ENCODE data around the gene SLC44A5. TPM values are rescaled to one million over a fixed set of nuclear protein-coding genes. Genes with fewer than 3 reads are reported as not detected.

The SLC44A5 gene
- total and polyA plus RNA-seq, 10 of the 15 experiments (the other 5 are each of a cell fraction or from before 2014, with no cell fraction given): 0.04 to 1.3 TPM; not detected in 8

DNA sequence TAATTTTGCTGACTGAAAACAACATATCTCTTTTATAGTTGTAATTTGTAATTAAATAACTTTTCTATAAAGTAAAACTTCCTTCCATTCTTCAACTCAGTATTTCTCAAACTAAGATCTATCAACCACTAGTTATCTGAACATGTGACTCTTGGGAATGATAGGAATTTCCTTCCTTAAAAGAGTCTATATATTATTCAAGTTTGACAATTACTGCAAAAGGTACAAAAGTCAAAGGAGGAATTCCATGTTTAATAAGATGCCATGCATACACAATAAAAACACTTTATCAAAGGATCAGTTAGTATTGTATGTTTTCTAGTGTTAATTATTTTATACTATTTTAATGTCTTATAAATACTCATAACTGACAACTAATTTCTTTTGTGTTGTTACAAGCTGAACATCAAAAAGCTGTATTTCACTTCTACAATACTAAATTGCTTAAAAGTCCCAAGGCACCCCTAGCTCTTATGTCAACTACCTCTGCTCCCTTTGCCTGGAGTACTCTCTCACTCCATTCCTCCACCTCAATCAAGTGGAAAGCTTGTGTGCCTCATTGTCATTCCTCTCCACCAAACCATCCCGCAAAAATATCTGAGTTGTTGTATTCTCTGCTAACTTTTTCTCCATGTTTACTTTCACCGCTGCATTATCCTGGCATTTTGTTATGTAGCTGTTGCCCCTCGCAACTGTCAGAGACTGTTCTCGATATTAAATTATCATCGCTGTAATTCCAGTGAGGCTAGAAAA, 67.9 kb downstream of the SLC44A5 start (continued):
- no peak for TF ChIP-seq YBX1 (IDR thresholded peaks at IDR 0.05)

- H3K4me2 ChIP-seq (ENCODE audit: control insufficient read depth, insufficient read depth): no peak overlapping the region
- H3K36me3 ChIP-seq (ENCODE audit: control insufficient read depth in 2 of 2, insufficient read depth in 2 of 2, low read length in 1 of 2): no peaks in the 10 kb centered on the region
- DNase-seq (ENCODE audit: low read depth, low spot score): no peak
- no peaks in the 10 kb centered on the region for H3K9me3 ChIP-seq (replicated peaks; ENCODE audit: control insufficient read depth, insufficient read depth, low read length)
- CTCF ChIA-PET: interaction anchor here (1.2 kb wide), 1 partner anchor 274 kb away, joined by 3 read pairs; no protein-coding TSS in a partner anchor
- POLR2A ChIA-PET: interaction anchor here (0.6 kb wide), 1 partner anchor 52 kb away, joined by 3 read pairs; no protein-coding TSS in a partner anchor
- H3K27ac ChIP-seq (ENCODE audit: control insufficient read depth, insufficient read depth): no peak overlapping the region
- WGBS (ENCODE audit: insufficient coverage, insufficient replicate concordance, low lambda C conversion rate, missing lambda C conversion rate): 28% methylated on average over 6 of the region's 6 CpGs
- H2AFZ ChIP-seq (ENCODE audit: control insufficient read depth, low read depth, low read length): no peak overlapping the region
- H3K4me1 ChIP-seq (ENCODE audit: control insufficient read depth, insufficient read depth, low read length): no peaks in the 10 kb centered on the region
- in situ Hi-C loops (cut with MboI) (no loop called here), intact Hi-C loops (cut with micrococcal nuclease; ENCODE audit: unreplicated experiment) (no loop called here)
- BruUV-seq (replicated peaks): no TSS peak
- H4K20me1 ChIP-seq (ENCODE audit: control insufficient read depth, insufficient read depth): no peaks in the 10 kb centered on the region
- TF ChIP-seq EED (IDR thresholded peaks at IDR 0.05; ENCODE audit: low read depth) (no peak), NR2F1 (conservative IDR thresholded peaks at IDR 0.05) (peak; percentile 76), MTA2 (IDR thresholded peaks at IDR 0.05; ENCODE audit: low read depth) (peak; percentile 72; the same call in 1 of the 2 replicates)
- RAD21 ChIA-PET (ENCODE audit: unreplicated experiment): no interaction called here
- no peaks in the 10 kb centered on the region for H3K79me2 ChIP-seq (ENCODE audit: control insufficient read depth, insufficient read depth, low read length)
- no peak for FAIRE-seq
- no peaks in the 10 kb centered on the region for H3K27me3 ChIP-seq (replicated peaks in 1 of 2; ENCODE audit: control insufficient read depth in 2 of 2, insufficient read depth in 2 of 2, low read length in 1 of 2)
- no peak overlapping the region for H3K9ac ChIP-seq (ENCODE audit: control insufficient read depth, insufficient read depth, low read length)
- SMC1A ChIA-PET (ENCODE audit: uncharacterized antibody, unreplicated experiment): interaction anchor here (1.1 kb wide), 1 partner anchor 9 kb away, joined by 3 read pairs; no protein-coding TSS in a partner anchor
- no peak overlapping the region for H3K4me3 ChIP-seq
- ATAC-seq: peak; percentile 87
Observed at GRCh38 chr1:75539230-75540116, 71.4 kb downstream of the SLC44A5 start.

Data from GM12878 (cell line).